IMR-90 (cell line): Measurements from ENCODE around the gene ZNF614. TPM values are rescaled to one million over a fixed set of nuclear protein-coding genes. Genes with fewer than 3 reads are reported as not detected.

Experiments
- ATAC-seq: fragments of 200-7000 bp; cut with Tn5 transposase; 2 replicates; pipeline ENCODE4 v1.9.1; 2020; ENCODE audit warnings: low read depth, mild to moderate bottlenecking, moderate library complexity
- BruUV-seq: library from RNA; stranded (reverse); fragments of 400-500 nt; replicated peaks from 2 replicates; lab custom pipeline; 2021; lab: Mats Ljungman, UMichigan
- CTCF ChIA-PET: fragments of 300-600 bp; formaldehyde crosslinking; extraction: SDS; loops from one replicate; lab custom pipeline; 2021; ENCODE audit warnings: antibody characterized with exemption; lab: Yijun Ruan, JAX
- POLR2A ChIA-PET: fragments of 300-600 bp; sonication (Branson Sonifier 250); formaldehyde crosslinking; loops from one replicate; lab custom pipeline; 2022; ENCODE audit warnings: antibody characterized with exemption; ENCODE audit not compliant: unreplicated experiment; lab: Charles Lee
- DNase-seq: peaks from one replicate; pipeline ENCODE4 v3.0.0; 2013
- H2AFZ ChIP-seq: replicated peaks from 2 replicates; pipeline ENCODE3; 2013; ENCODE audit warnings: low read length, mild to moderate bottlenecking; ENCODE audit not compliant: poor library complexity
- H2AK5ac ChIP-seq: 2 replicates; pipeline ENCODE4 v1.6.1; 2013; ENCODE audit warnings: low read depth, low read length, inconsistent platforms
- H2AK9ac ChIP-seq: replicated peaks from 2 replicates; pipeline ENCODE3; 2013; ENCODE audit warnings: mild to moderate bottlenecking, low read depth, low read length, moderate library complexity; ENCODE audit not compliant: poor library complexity
- H2BK120ac ChIP-seq: 2 replicates; pipeline ENCODE4 v1.6.1; 2013; ENCODE audit warnings: low read depth, low read length, inconsistent platforms
- H2BK15ac ChIP-seq: 3 replicates; pipeline ENCODE4 v1.6.1; 2013; ENCODE audit warnings: low read depth, low read length, inconsistent platforms
- H2BK20ac ChIP-seq: 2 replicates; pipeline ENCODE4 v1.6.1; 2013; ENCODE audit warnings: low read depth, mild to moderate bottlenecking, inconsistent platforms, low read length, moderate library complexity
- H2BK5ac ChIP-seq: 2 replicates; pipeline ENCODE4 v1.6.1; 2013; ENCODE audit warnings: mild to moderate bottlenecking, low read depth, low read length, inconsistent platforms; ENCODE audit not compliant: poor library complexity, severe bottlenecking
- H3K14ac ChIP-seq: replicated peaks from 2 replicates; pipeline ENCODE4 v1.6.1; 2013; ENCODE audit warnings: low read depth, low read length, inconsistent platforms
- H3K18ac ChIP-seq: 2 replicates; pipeline ENCODE4 v1.6.1; 2013; ENCODE audit warnings: low read depth, low read length, control low read depth
- H3K23ac ChIP-seq: 2 replicates; pipeline ENCODE4 v1.6.1; 2013; ENCODE audit warnings: low read depth, low read length, inconsistent platforms
- H3K27ac ChIP-seq: 2 replicates; pipeline ENCODE4 v1.5.1; 2013; ENCODE audit warnings: mild to moderate bottlenecking, control low read depth, low read length; ENCODE audit not compliant: insufficient read depth
- H3K27me3 ChIP-seq: 2 replicates; pipeline ENCODE4 v1.6.1; 2013; ENCODE audit warnings: low read length; ENCODE audit not compliant: control insufficient read depth, insufficient read depth
- H3K36me3 ChIP-seq: 2 replicates; pipeline ENCODE4 v1.6.1; 2013; ENCODE audit warnings: low read length, mixed read lengths; ENCODE audit not compliant: control insufficient read depth, insufficient read depth
- H3K4ac ChIP-seq: 2 replicates; pipeline ENCODE4 v1.6.1; 2013; ENCODE audit warnings: low read depth, low read length, inconsistent platforms
- H3K4me1 ChIP-seq: 2 replicates; pipeline ENCODE4 v1.6.1; 2013; ENCODE audit warnings: low read length, mixed read lengths; ENCODE audit not compliant: control insufficient read depth, insufficient read depth
- H3K4me2 ChIP-seq: 2 replicates; pipeline ENCODE4 v1.6.1; 2013; ENCODE audit warnings: low read depth, mild to moderate bottlenecking, control low read depth, low read length, moderate library complexity
- H3K4me3 ChIP-seq: 2 replicates; pipeline ENCODE4 v1.5.1; 2013; ENCODE audit warnings: low read depth, mild to moderate bottlenecking, control low read depth, low read length, moderate library complexity; ENCODE audit not compliant: insufficient read depth
- H3K56ac ChIP-seq: 2 replicates; pipeline ENCODE4 v1.6.1; 2013; ENCODE audit warnings: low read length, inconsistent platforms; ENCODE audit not compliant: insufficient read depth; ENCODE audit errors: extremely low read depth
- H3K79me1 ChIP-seq, 2 experiments: 2 replicates each; pipeline ENCODE4 v1.6.1; 2013; ENCODE audit warnings: low read length in 2 of 2, inconsistent platforms in 1 of 2, low read depth in 1 of 2
- H3K9ac ChIP-seq: 2 replicates; pipeline ENCODE4 v1.6.1; 2013; ENCODE audit warnings: low read depth, low read length, control low read depth
- H3K9me1 ChIP-seq: 2 replicates; pipeline ENCODE4 v1.6.1; 2013; ENCODE audit warnings: low read length, inconsistent platforms; ENCODE audit not compliant: insufficient read depth
- H3K9me3 ChIP-seq: 2 replicates; pipeline ENCODE4 v1.6.1; 2013; ENCODE audit warnings: low read length; ENCODE audit not compliant: control insufficient read depth, insufficient read depth
- H4K20me1 ChIP-seq: 2 replicates; pipeline ENCODE4 v1.6.1; 2013; ENCODE audit warnings: low read length, inconsistent platforms; ENCODE audit not compliant: insufficient read depth
- H4K5ac ChIP-seq: 2 replicates; pipeline ENCODE4 v1.6.1; 2013; ENCODE audit warnings: mild to moderate bottlenecking, low read depth, low read length, control low read depth
- H4K8ac ChIP-seq, 2 experiments: 2 replicates each; pipeline ENCODE4 v1.6.1; 2013; ENCODE audit warnings: low read depth in 2 of 2, low read length in 2 of 2, control low read depth in 1 of 2, inconsistent platforms in 1 of 2
- H4K91ac ChIP-seq: 2 replicates; pipeline ENCODE4 v1.6.1; 2013; ENCODE audit warnings: low read depth, low read length, inconsistent platforms; ENCODE audit not compliant: insufficient read depth
- BHLHE40 ChIP-seq: fragments of 150-350 bp; IDR thresholded peaks from 2 replicates; pipeline ENCODE4 v1.6.1; 2016; ENCODE audit warnings: mild to moderate bottlenecking, low read depth, low read length
- CEBPB ChIP-seq: IDR thresholded peaks from 2 replicates; pipeline ENCODE4 v1.6.1; 2012; ENCODE audit warnings: low read depth, low read length, improper control_type of control experiment
- CHD1 ChIP-seq: IDR thresholded peaks from 2 replicates; pipeline ENCODE4 v1.6.1; 2012; ENCODE audit warnings: low read depth, low read length, improper control_type of control experiment
- MAFK ChIP-seq: IDR thresholded peaks from 2 replicates; pipeline ENCODE4 v1.6.1; 2012; ENCODE audit warnings: low read depth, low read length, improper control_type of control experiment
- MAZ ChIP-seq: IDR thresholded peaks from 2 replicates; pipeline ENCODE4 v1.6.1; 2012; ENCODE audit warnings: low read depth, mild to moderate bottlenecking, low read length, improper control_type of control experiment, moderate library complexity, borderline replicate concordance
- NFE2L2 ChIP-seq: fragments of 150-350 bp; IDR thresholded peaks from 2 replicates; pipeline ENCODE4 v1.6.1; 2016; ENCODE audit warnings: low read depth, mild to moderate bottlenecking, low read length
- POLR2A ChIP-seq: IDR thresholded peaks from 2 replicates; pipeline ENCODE4 v1.6.1; 2012; ENCODE audit warnings: mild to moderate bottlenecking, low read depth, low read length
- RCOR1 ChIP-seq: IDR thresholded peaks from 2 replicates; pipeline ENCODE4 v1.6.1; 2012; ENCODE audit warnings: mild to moderate bottlenecking, low read length, improper control_type of control experiment; ENCODE audit not compliant: insufficient replicate concordance
- RFX5 ChIP-seq: IDR thresholded peaks from 2 replicates; pipeline ENCODE4 v1.8.0; 2012; ENCODE audit warnings: low read depth, mild to moderate bottlenecking, low read length, moderate library complexity
- SMC3 ChIP-seq: fragments of 150-350 bp; IDR thresholded peaks from 2 replicates; pipeline ENCODE4 v1.6.1; 2016; ENCODE audit warnings: low read depth, mild to moderate bottlenecking, antibody characterized with exemption, low read length, moderate library complexity
- WGBS, 2 experiments: methylation state at CpG; one replicate each; pipeline versions ENCODE4 v1.1.5 to v1.1.7; 2013; ENCODE audit warnings: missing lambda C conversion rate in 2 of 2; ENCODE audit not compliant: insufficient read length in 1 of 2; ENCODE audit errors: extremely low coverage in 2 of 2; 5-methylcytosine and 5-hydroxymethylcytosine counted together
- dilution Hi-C: fragments of 300-500 bp; cut with HindIII; formaldehyde crosslinking; loops from one replicate; pipeline ENCODE4 v1.14.3; 2018; ENCODE audit warnings: low sequenced_read_pairs; ENCODE audit not compliant: unreplicated experiment
- in situ Hi-C: fragments of 300-500 bp; cut with MboI; formaldehyde crosslinking; loops from 3 replicates; pipeline ENCODE4 v1.14.3; 2019; ENCODE audit warnings: low sequenced_read_pairs, inconsistent platforms, mixed read lengths
- intact Hi-C: fragments of 100-400 bp; cut with micrococcal nuclease; formaldehyde crosslinking; loops from 2 replicates; pipeline ENCODE4 v1.10.0; 2022
- polyA plus RNA-seq, 3 experiments: library from polyadenylated mRNA; depleted of rRNA; stranded (reverse); fragments of >200 nt; gene quantifications; 2 replicates each; pipeline ENCODE4 v1.2.3, GENCODE V29; 2012; ENCODE audit warnings: low replicate concordance in 1 of 3
- total RNA-seq: library from RNA; depleted of rRNA; stranded (reverse); fragments of >200 nt; gene quantifications from 2 replicates; pipeline ENCODE4 v1.2.3, GENCODE V29; 2012
- TF ChIP-seq, protein P1 (sequence below): conservative IDR thresholded peaks from 2 replicates; pipeline ENCODE4 v1.5.1; 2012; ENCODE audit warnings: mild to moderate bottlenecking, low read depth, low read length, improper control_type of control experiment
- TF ChIP-seq, protein P2 (sequence below): fragments of 150-350 bp; IDR thresholded peaks from 2 replicates; pipeline ENCODE4 v1.6.1; 2017; ENCODE audit warnings: mild to moderate bottlenecking, antibody characterized with exemption, low read length, low read depth

ZNF614 gene
- total and polyA plus RNA-seq, 2 of the 4 experiments (the other 2 are of a cell fraction): 3.4 to 12.4 TPM

DNA sequence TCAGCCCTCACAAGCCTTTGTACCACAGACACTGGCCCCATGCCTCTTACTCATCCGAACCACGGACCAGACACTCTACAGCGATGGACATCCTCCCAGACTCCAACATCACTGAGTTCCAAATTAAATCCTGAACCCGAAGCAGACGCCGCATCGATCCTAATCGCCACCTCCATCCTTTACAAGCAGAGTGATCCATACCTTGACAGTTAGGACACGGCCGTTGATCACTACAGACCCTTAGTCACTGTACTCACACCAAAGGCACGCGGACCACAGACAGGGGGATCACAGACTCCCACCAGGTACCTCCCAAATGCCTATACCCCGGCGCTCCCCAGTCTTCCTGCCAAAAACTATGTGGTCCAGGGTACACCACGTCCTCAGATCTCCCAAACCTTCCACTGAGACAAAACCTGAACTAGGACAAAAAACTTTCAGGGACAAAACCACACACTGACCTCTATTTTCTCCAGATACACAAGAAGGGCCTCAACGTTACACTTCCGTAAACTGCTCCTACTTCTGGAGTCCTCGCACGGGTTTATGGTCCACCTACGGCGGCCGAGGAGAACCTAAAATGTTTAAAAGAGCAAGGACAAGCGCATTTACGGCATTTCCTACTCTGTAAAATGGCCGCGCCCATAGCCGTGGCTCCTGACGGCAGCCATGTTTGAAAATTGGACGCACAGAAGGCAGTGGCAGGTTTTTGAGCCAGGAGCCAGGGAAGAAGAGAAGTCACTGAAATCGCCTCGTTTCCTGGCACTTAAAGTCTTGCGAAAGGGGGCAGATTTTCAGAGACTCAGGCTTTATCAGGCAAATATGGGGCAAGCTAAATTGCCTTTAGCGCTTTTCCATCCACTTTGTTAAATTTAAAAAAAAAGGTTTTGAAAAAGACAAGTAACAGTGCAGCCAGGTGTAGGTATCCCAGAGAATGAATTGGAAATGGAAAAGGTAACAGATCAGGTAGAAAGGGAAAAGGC is 41.6 kb downstream of the ZNF614 start, which contains the start of gene ZNF350 (continued):
- TF ChIP-seq, protein P1, sequence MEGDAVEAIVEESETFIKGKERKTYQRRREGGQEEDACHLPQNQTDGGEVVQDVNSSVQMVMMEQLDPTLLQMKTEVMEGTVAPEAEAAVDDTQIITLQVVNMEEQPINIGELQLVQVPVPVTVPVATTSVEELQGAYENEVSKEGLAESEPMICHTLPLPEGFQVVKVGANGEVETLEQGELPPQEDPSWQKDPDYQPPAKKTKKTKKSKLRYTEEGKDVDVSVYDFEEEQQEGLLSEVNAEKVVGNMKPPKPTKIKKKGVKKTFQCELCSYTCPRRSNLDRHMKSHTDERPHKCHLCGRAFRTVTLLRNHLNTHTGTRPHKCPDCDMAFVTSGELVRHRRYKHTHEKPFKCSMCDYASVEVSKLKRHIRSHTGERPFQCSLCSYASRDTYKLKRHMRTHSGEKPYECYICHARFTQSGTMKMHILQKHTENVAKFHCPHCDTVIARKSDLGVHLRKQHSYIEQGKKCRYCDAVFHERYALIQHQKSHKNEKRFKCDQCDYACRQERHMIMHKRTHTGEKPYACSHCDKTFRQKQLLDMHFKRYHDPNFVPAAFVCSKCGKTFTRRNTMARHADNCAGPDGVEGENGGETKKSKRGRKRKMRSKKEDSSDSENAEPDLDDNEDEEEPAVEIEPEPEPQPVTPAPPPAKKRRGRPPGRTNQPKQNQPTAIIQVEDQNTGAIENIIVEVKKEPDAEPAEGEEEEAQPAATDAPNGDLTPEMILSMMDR: no peak

DNA sequence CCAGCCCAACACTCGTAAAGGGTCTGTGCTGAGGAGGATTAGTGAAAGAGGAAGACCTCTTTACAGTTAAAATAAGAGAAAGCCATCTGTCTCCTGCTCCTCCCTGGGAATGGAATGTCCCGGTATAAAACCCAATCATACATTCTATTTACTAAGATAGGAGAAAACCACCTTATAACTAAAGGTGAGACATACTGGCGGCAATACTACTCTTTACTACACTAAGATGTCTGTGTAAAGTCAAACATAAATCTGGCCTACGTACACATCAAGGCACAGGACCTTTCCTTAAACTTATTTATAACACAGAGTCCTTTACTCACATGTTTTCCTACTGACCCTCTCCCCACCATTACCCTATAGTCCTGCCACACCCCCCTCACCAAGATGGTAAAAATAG is 44.8 kb downstream of the ZNF614 start:
- Histone ChIP-seq H2BK120ac (no peak overlapping the region), H3K9ac (no peak overlapping the region), H3K27me3 (no peaks in the 10 kb centered on the region), H3K9me3 (peaks cover 22% of the 10 kb centered on the region), H2BK15ac (no peak overlapping the region), H3K79me1 (peaks cover 20 to 21% of the 10 kb centered on the region in 2 experiments), H2AK5ac (no peak overlapping the region), H3K18ac (no peak overlapping the region), H4K91ac (no peak overlapping the region), H3K56ac (no peak overlapping the region), H3K4ac (no peak overlapping the region), H3K4me1 (no peaks in the 10 kb centered on the region), H3K36me3 (peaks cover 13% of the 10 kb centered on the region), H3K14ac (no peak overlapping the region), H2BK20ac (no peak overlapping the region), H4K8ac (no peak overlapping the region), H2BK5ac (no peak overlapping the region), H3K27ac (no peak overlapping the region), H4K5ac (no peak overlapping the region), H2AFZ (no peak overlapping the region), H2AK9ac (no peak overlapping the region), H3K4me3 (no peak overlapping the region), H3K4me2 (no peak overlapping the region), H3K9me1 (no peaks in the 10 kb centered on the region), H3K23ac (no peak overlapping the region), H4K20me1 (no peaks in the 10 kb centered on the region)
- TF ChIP-seq CHD1 (no peak), CEBPB (no peak), MAZ (no peak), SMC3 (no peak), POLR2A (no peak), MAFK (no peak), RCOR1 (no peak), BHLHE40 (no peak), RFX5 (no peak), NFE2L2 (no peak)
- TF ChIP-seq, protein P2, sequence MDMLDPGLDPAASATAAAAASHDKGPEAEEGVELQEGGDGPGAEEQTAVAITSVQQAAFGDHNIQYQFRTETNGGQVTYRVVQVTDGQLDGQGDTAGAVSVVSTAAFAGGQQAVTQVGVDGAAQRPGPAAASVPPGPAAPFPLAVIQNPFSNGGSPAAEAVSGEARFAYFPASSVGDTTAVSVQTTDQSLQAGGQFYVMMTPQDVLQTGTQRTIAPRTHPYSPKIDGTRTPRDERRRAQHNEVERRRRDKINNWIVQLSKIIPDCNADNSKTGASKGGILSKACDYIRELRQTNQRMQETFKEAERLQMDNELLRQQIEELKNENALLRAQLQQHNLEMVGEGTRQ: no peak
- no peak for DNase-seq
- dilution Hi-C loops: no loop called here
- ChIA-PET POLR2A (no interaction called here), CTCF (no interaction called here)
- in situ Hi-C loops: no loop called here
- intact Hi-C loops: no loop called here
- no CpG with 5 or more reads among the region's 4 CpGs for whole genome bisulfite sequencing, 2 experiments
- BruUV-seq: no TSS peak
- ATAC-seq: no peak
